OCI-LY3 (cell line): ENCODE measurements around the gene DSTN.

ENCODE experiments used
- CTCF ChIP-seq: fragments of 200-600, 300-600 bp; sonication (generic); IDR thresholded peaks from 2 replicates; pipeline ENCODE4 v1.5.1; 2014; ENCODE audit warnings: antibody characterized with exemption, low read length, low read depth
- EZH2phosphoT487 ChIP-seq: fragments of 200-600 bp; shearing (Covaris generic); IDR thresholded peaks from 2 replicates; pipeline ENCODE4 v1.6.1; 2018; ENCODE audit warnings: antibody characterized with exemption, mixed run types, low read depth

DNA sequence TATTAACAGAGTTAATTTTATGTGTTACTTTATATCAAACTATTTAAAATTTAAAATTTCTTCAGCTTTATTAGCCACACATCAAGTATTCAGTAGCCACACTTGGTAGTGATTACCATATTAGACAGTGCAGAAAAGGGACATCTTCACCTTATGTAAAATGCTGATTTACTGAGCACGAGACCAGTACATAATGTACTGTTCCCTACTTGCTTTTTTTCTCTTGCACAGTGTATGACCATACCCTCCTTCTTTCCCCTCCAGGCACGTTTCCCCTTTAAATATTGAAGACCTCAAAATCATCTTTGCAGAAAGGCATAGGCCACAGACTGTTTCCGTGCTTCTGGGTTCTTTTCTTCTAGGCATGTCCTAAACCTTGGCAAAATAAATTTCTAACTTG, 17.9 kb downstream of the DSTN start:
- TF ChIP-seq CTCF (no peak), EZH2phosphoT487 (no peak)
